Left lung (tissue), 10 donors: ENCODE data around the gene PRPF19. TPM values are rescaled to one million over a fixed set of nuclear protein-coding genes. Genes with fewer than 3 reads are reported as not detected.

ENCODE experiments used
- ATAC-seq: fragments of 200-7000 bp; cut with Tn5 transposase; one replicate; pipeline ENCODE4 v1.9.1; 2020; ENCODE audit warnings: moderate library complexity
- DNase-seq, 4 donors: peaks; one replicate each; pipeline ENCODE4 v3.0.0-alpha.2; 2013 to 2020
- H3K27ac ChIP-seq, 2 donors: fragments of 200-600 bp; sonication (generic) in 1 of 2; one replicate each; pipeline versions ENCODE4 v1.5.0 to v1.8.0; 2020 to 2021
- H3K27me3 ChIP-seq, 2 donors: fragments of 200-600 bp; sonication (generic) in 1 of 2; one replicate each; pipeline versions ENCODE4 v1.5.0 to v1.8.0; 2020 to 2021
- H3K36me3 ChIP-seq, 2 donors: fragments of 200-600 bp; sonication (generic) in 1 of 2; one replicate each; pipeline versions ENCODE4 v1.5.0 to v1.8.0; 2020 to 2021
- H3K4me1 ChIP-seq, 2 donors: fragments of 200-600 bp; one replicate each; pipeline ENCODE4 v1.8.0; 2021
- H3K4me3 ChIP-seq, 2 donors: fragments of 200-600 bp; sonication (generic) in 1 of 2; one replicate each; pipeline versions ENCODE4 v1.5.0 to v1.8.0; 2020 to 2021; ENCODE audit warnings: mild to moderate bottlenecking in 1 of 2
- H3K9me3 ChIP-seq, 2 donors: fragments of 200-600 bp; sonication (generic) in 1 of 2; one replicate each; pipeline versions ENCODE4 v1.5.0 to v1.8.0; 2020 to 2021
- CTCF ChIP-seq, 2 donors: fragments of 200-600 bp; sonication (generic) in 1 of 2; IDR thresholded peaks; one replicate each; pipeline versions ENCODE4 v1.5.0 to v1.8.0; 2021; ENCODE audit warnings: antibody characterized with exemption in 2 of 2
- intact Hi-C, 2 donors: fragments of 100-400 bp; cut with DNase I; formaldehyde crosslinking; loops; one replicate each; pipeline versions ENCODE4 v1.11.2 to v1.14.2; 2022
- polyA plus RNA-seq, 6 donors: library from polyadenylated mRNA; unstranded; fragments of 120-200 nt; gene quantifications; one replicate each; pipeline ENCODE4 v1.2.1, GENCODE V29; 2013; ENCODE audit not compliant: insufficient read length in 6 of 6
- total RNA-seq, 2 donors: library from RNA; stranded (reverse); fragmentation: NEBNext Ultra II Directional; extraction: Animal tissue kit (Norgen Biotek cat#: 25700); gene quantifications; one replicate each; pipeline ENCODE4 v1.2.1, GENCODE V29; 2021
- donor health status: DM: no; HTN: yes; CAD: no.
- donor health status: DM: no; HTN: no; CAD: no.

Gene PRPF19
- total and polyA plus RNA-seq, 8 donors = 49.1 to 144 (median 117) TPM

GRCh38 chr11:60924110-60924905 is 17.9 kb upstream of the PRPF19 start, which contains the start of gene TMEM132A:
TSS of gene TMEM132A (plus strand) at chr11:60924460. CDS start at chr11:60924634, 174 bp downstream.
- no peak within 1 kb of the TSS for H3K27ac ChIP-seq
- intact Hi-C loops = no loop called here

DNA sequence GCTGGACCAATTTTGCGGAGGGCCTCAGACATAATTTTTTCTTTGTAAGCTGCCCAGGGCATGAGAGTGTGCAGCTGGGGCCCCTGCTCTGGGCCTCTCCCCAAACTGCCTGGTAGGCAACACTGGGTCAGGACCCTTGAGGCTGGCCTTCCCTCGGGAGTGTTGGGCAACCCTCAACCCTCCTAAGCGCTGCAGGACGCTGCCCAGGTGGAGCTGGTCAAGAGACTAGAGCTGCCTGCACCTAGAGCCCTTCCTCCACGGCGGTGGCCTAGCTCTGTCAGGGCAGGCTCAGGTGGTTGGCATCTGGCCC is 17.4 kb upstream of the PRPF19 start:
- Histone ChIP-seq H3K4me3 (peak overlapping the region in 1 of 2 donors; percentile 56), H3K36me3 (peaks cover 0 to 41% of the 10 kb centered on the region in 2 donors), H3K27me3 (peaks cover 9 to 48% of the 10 kb centered on the region in 2 donors), H3K27ac (no peak overlapping the region), H3K9me3 (no peaks in the 10 kb centered on the region), H3K4me1 (peaks cover 9 to 42% of the 10 kb centered on the region in 2 donors)
- no peak for TF ChIP-seq CTCF (IDR thresholded peaks at IDR 0.05)
- DNase-seq = peak in 1 of 4 donors; percentile 31
- intact Hi-C loops = no loop called here
- peak; percentile 9 for ATAC-seq

More at GRCh38 chr11:60924110-60924905, 17.9 kb upstream of the PRPF19 start, which contains the start of gene TMEM132A:
- Histone ChIP-seq H3K4me3 (peak within 1 kb of the TSS; percentile 56 to 69), H3K36me3 (peaks cover 0 to 41% of the 10 kb centered on the region in 2 donors), H3K27me3 (peaks cover 9 to 48% of the 10 kb centered on the region in 2 donors), H3K4me1 (peaks cover 9 to 36% of the 10 kb centered on the region in 2 donors), H3K9me3 (no peaks in the 10 kb centered on the region)
- TF ChIP-seq CTCF (IDR thresholded peaks at IDR 0.05) = no peak
- peak; percentile 93 for ATAC-seq
- DNase-seq = peak in 2 of 4 donors; percentile 74

GRCh38 chr11:60923326-60923725 is 16.9 kb upstream of the PRPF19 start:
- no peak for DNase-seq
- Histone ChIP-seq H3K36me3 (peaks cover 0 to 41% of the 10 kb centered on the region in 2 donors), H3K9me3 (no peaks in the 10 kb centered on the region), H3K27me3 (peaks cover 9 to 48% of the 10 kb centered on the region in 2 donors), H3K27ac (no peak overlapping the region), H3K4me1 (peaks cover 9 to 46% of the 10 kb centered on the region in 2 donors), H3K4me3 (no peak overlapping the region)
- no peak for ATAC-seq
- no peak for TF ChIP-seq CTCF (IDR thresholded peaks at IDR 0.05)
- intact Hi-C loops = no loop called here

- ATAC-seq (no peak), DNase-seq (no peak)
- H3K4me3 ChIP-seq = no peak overlapping the region
- intact Hi-C loops = no loop called here
- no peaks in the 10 kb centered on the region for H3K9me3 ChIP-seq
- no peak for TF ChIP-seq CTCF (IDR thresholded peaks at IDR 0.05)
- H3K27ac ChIP-seq = no peak overlapping the region
- peaks cover 0 to 41% of the 10 kb centered on the region in 2 donors for H3K36me3 ChIP-seq
- peaks cover 9 to 48% of the 10 kb centered on the region in 2 donors for H3K27me3 ChIP-seq
- H3K4me1 ChIP-seq = peaks cover 9 to 50% of the 10 kb centered on the region in 2 donors
These were observed 16.5 kb upstream of the PRPF19 start for GRCh38 chr11:60922906-60923305.

- TF ChIP-seq CTCF (IDR thresholded peaks at IDR 0.05) = no peak
- Histone ChIP-seq H3K4me3 (no peak overlapping the region), H3K36me3 (peaks cover 0 to 41% of the 10 kb centered on the region in 2 donors), H3K27ac (no peak overlapping the region), H3K9me3 (no peaks in the 10 kb centered on the region), H3K4me1 (peaks cover 9 to 54% of the 10 kb centered on the region in 2 donors), H3K27me3 (peaks cover 9 to 39% of the 10 kb centered on the region in 2 donors)
- peak in 1 of 4 donors; percentile 14 for DNase-seq
- no peak for ATAC-seq
- intact Hi-C loops = no loop called here
These were observed 15.5 kb upstream of the PRPF19 start for GRCh38 chr11:60921777-60922335.
